GM21529 (cell line): ENCODE data around the gene ELAC2.

Experiments used
- ATAC-seq: cut with Tn5 transposase; IDR thresholded peaks from one replicate; pipeline ENCODE4 v1.9.1; 2021; ENCODE audit not compliant: unreplicated experiment

Gene ELAC2

DNA sequence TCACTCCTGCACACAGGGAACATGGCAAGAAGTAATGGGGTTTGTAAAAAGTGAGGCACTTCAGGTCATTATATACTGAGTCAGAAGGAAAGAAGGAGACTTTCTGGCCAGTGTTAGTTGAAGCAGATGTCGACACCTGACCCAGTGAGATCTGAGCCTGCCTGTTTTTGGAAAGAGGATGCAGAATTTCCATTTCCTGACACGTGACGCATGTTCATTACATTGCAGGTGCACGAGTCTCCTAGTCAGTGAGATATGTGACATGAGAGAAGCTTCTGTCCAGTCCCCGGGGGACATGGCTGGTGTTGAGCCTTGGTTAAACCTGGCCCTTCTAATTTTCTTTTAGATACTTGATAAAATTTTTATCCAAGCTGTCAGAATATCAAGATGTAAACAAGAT is 62.3 kb downstream of the ELAC2 start:
- ATAC-seq = no peak

DNA sequence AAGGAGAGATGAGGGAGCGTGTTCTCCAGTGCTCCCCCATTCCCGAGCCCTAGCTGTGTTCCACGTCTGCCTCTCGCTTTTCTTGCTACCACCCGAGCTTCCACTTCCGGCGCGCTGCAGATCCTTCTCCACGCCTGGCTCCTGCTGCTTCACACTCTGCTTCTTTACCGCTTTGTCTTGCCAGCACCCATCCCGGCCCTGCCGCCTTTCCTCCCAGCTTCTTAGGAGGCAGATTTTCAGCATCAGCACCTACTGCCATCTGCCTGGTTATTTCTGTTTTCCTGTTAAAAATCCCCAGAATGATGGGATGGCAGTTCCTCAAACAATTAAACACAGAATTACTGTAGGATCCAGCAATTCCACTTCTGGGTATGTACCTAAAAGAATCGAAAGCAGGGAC is 64.7 kb downstream of the ELAC2 start:
- no peak for ATAC-seq

DNA sequence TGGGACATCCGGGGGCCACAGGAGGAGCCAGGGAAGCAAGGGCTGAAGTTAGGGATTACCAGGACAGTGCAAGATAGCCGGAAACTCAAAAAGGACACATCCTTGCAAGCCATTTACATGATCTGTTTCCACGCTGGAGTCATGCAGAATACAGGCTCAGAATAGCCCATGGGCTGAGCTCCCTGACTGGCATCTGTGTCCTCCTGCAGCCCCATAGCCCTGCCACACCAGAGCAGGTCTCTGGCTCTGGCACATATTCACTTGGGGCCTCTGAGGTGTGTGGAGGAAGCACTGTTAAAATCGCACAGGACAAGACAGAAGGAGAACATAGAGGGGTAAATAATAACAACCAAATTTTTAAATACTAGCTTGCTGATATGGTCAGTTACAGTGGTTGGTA is 65.8 kb downstream of the ELAC2 start:
- no peak for ATAC-seq

DNA sequence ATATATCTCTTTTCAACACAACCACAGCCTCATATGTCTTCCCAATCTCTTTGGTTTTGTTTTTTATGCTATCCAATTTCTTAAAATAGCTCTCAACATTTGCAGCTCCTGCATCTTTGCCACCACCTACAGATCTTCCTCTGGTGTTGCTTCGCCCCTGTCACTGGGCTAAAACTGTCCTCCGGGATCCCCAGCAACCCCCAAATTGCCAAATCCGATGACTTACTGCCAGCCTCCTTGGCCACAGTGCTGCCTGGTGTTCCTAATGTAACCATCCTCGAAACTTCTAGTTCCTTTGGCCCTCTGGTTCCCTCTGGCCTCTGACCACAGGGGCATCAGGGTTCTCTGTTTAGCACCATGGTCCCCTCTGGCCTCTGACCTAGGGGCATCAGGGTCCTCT is 70.8 kb downstream of the ELAC2 start:
- no peak for ATAC-seq
